Stimulated activated CD8-positive, alpha-beta memory T cell treated with anti-CD3 and anti-CD28 coated beads, Interleukin-12 subunit alpha, Interleukin-12 subunit beta, amount 100 ng/mL, for 24 hours (primary cell): ENCODE measurements around the gene A1BG.

Experiments used
- DNase-seq: peaks from one replicate; pipeline ENCODE4 v3.0.0-alpha.2; 2020; ENCODE audit errors: extremely low read depth

Gene A1BG

GRCh38 chr19:58300620-58301019, 52.7 kb downstream of the A1BG start:
- no peak for DNase-seq

GRCh38 chr19:58296104-58296503, 57.2 kb downstream of the A1BG start:
- DNase-seq: no peak
